Activated CD8-positive, alpha-beta memory T cell treated with anti-CD3 and anti-CD28 coated beads, Interleukin-2, amount 50 U/mL, for 48 hours (primary cell): ENCODE results near the gene PHLPP1.
"Not testable (repeated sequence)": the region's sequence is repeated elsewhere in the genome, so short reads cannot be mapped to it uniquely, and the experiment has no call there.

Source experiments
- DNase-seq: peaks from one replicate; pipeline ENCODE4 v3.0.0-alpha.2; 2020

Gene PHLPP1

GRCh38 chr18:62776024-62776570 is 60.8 kb downstream of the PHLPP1 start:
- DNase-seq, result no peak

DNA sequence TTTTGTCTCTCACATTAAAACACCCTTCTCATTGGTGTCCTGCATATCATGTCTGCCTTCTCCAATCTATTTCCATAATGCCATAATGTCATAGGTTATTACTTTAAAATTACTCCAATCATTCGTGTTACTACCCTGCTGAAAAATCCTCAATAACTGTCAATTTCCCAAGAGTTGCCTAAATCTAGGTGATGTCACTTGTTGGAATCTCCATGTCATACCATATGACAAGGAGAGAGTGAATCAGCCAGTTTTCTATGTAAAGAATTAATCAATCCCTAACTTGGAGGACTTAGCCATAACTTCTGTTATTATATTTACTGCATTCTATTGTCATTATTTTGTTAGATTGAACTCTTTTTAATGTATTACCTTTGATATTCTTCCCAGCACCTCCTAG is 62.5 kb downstream of the PHLPP1 start:
- DNase-seq, result no peak

GRCh38 chr18:62778976-62779869 is 63.9 kb downstream of the PHLPP1 start:
- no peak for DNase-seq

DNA sequence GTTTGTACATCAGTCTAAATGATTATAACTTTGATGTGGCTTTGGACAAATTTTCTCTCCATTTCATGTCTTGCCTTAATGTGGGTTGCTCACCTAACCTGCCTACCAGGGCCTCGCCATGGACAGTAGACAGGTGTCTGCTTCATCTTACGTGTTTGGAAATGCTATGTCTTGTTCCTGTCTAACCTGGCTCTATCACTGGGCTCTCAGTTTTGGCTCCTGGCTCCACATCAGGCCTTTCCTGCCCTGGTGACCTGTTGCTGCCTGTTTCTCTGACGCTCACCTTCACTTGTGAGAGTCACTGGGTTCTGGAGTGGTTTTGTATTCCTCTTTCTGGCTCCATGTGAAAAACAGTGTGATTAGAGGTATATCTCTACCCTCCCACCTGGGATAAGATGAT is 65.9 kb downstream of the PHLPP1 start:
- no peak for DNase-seq

- no peak for DNase-seq
Measured at GRCh38 chr18:62781893-62782292, 66.6 kb downstream of the PHLPP1 start.

- no peak for DNase-seq
Measured at GRCh38 chr18:62784338-62784965, 69.1 kb downstream of the PHLPP1 start.

DNA sequence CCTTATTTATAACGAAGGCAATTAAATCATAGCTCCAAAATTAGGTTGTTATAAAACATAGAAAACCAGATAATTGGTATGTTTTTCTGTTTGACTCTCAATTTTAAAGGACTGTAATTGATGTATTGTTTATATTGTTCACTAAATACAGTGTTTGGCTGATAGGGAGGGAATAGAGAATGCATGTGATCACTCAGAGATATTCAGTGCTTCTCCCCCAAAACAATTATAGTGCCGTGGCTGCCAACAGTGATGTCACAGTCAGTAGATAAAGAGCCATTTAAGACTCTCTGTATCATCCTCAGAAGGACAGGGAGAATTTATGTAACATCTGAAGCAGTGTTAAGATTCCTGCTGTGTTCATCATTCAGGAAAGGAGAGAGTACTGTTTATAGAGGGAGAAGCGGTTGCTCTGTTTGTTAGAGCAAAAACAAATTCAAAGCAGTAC is 69.6 kb downstream of the PHLPP1 start:
- DNase-seq, result no peak

GRCh38 chr18:62786689-62787088 is 71.3 kb downstream of the PHLPP1 start:
- no peak for DNase-seq

DNA sequence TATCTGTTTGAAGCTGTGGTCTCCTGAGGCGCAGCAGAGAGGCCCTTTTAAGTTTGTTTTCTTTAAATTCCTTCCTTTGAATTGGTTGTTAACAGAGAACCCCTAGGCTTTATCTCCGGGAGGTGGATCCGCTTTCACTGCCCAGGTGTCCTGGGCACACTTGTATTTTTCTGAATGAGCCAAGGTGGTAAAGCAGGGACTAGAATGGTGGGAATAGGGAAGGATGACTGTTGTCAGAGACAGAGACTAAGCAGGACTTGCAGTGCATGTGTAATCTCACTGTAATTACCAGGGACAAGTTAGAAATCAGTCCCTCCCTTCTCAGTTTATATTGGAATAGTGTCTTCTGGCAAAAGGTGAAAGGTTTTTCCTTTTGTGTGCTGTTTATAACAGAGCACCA is 72.8 kb downstream of the PHLPP1 start:
- DNase-seq, result no peak

GRCh38 chr18:62788876-62789275 is 73.5 kb downstream of the PHLPP1 start:
- no peak for DNase-seq

DNA sequence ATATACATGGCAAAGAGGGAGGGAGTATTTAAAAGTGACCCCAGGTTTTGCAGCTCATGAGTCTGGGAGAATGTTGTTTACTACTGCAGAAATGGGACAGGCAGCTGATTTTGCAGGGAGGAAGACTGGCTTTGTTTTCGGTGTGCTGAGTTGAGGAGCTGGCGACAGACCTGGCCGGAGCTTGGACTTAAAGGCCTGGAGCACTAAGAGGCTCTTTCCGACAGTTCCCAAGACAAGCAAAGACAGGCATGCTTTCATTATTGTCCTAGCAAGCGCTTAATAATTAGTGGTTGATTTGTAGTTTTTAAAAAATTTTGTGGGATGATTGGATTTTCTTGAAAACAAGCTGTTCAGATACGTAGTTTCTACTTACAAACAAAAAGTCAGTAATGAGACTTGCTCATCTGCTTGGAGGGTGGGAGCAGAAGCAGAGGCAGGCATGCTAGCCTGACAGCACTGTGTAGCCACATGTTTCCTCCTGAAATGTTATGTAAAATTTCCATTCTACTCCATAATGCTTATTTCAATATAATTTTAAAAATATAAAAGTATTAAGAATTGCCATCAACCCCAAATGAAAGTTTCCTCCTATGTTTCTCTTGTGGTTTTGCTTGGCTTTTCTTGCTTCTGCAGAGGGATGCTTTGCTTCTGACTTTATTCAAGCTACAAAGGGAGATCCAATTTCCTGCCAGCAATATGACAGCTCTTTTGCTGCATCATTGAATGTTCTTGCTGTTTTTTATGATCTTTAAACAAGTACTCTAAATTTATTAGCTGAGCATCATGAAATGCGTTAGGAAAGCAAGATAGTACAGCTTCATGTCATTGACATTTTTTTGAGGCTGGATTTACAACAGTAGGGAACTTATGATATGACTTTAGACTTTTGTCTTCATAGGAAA is 75.8 kb downstream of the PHLPP1 start:
- no peak for DNase-seq

DNA sequence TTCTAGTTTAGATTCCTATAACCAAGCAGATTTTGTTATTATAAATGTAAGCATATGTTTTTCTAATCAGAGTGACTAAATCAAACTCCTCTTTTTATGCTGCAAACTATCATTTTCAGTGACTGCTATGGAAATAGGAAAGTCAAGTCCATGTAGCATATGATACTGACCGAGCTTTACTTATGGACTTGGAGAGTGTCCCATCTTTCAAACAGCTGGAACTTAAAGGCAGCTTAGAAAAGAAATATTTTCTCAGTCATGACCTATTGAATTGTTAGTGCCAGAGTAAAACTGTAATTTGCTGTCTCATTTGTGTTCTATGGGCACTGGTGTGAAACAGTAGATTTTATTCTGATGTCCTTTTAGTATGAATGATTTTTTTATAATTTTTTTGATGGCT is 76.7 kb downstream of the PHLPP1 start:
- no peak for DNase-seq

GRCh38 chr18:62795813-62796212 is 80.5 kb downstream of the PHLPP1 start:
- DNase-seq, result no peak

- DNase-seq, result no peak
Measured at GRCh38 chr18:62796216-62796621, 80.9 kb downstream of the PHLPP1 start.

DNA sequence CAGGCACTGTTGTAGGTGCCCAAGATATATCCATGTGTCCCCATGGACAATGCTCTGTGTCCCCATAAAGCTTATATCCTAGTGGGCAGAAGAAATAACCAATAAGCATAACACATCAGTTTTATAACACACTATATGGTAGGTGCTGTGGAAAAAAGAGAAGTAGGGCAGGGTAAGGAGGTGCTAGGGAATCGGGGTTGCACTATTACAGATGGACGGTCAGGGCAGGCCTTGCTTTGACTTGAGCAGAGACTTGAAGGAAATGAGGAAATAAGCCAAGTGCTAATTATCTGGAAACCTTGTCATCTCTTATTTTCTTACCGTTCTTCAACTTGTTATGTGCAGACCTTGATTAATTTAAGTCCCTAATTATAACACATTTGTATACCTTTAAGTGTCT is 82.0 kb downstream of the PHLPP1 start:
- DNase-seq, result no peak

GRCh38 chr18:62799977-62800376 is 84.6 kb downstream of the PHLPP1 start:
- DNase-seq, result no peak

DNA sequence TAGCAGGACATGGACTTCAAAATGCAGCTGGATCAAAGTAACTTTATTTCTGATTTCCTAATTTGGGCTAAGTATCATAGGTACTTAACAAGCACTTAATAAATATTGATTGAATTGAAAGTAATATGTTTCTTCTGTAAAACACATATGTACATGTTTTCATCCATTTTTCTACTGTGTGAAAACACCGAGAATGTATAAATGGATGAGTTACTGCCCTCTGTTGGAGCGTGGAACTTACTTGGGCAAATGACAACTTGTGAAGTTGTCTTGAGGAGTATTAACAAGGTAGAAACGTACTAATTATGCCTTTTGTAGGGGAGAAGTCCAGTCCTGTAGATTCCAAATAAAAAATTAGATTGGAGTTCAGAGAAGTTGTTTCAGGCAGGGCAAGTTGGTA is 87.2 kb downstream of the PHLPP1 start:
- no peak for DNase-seq

DNA sequence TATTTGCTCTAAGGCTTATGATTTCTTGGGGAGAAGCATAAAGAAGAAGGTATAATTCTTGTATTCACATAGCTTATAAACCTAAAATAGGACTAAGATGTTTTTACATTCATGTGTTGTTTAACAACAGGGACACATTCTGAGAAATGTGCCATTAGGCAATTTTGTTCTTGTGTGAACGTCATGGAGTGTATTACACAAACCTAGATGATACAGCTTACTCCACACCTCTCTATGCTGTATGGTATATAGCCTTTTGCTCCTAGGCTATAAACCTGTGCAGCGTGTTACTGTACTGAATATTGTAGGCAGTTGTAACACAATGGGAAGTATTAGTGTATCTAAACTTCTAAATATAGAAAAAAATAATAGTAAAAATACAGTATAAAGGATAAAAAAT is 92.1 kb downstream of the PHLPP1 start:
- DNase-seq, result no peak

DNA sequence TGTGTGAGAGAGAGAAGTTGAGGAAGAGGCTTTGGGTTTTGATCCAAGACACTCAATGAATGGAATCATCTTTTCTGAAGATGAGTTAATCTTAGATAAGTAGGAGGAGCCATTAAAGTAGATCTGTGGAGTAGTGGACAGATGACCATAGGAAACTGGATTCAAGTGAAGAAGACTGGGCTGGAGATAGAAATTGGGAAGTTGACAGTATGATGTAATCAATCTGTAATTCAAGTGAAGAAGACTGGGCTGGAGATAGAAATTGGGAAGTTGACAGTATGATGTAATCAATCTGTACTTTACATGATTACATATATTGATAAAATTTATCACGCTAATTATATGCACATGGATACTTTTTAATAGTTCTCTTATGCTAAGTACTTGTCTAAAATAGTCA is 92.8 kb downstream of the PHLPP1 start:
- no peak for DNase-seq

- DNase-seq, result not testable (repeated sequence)
Measured at GRCh38 chr18:62809445-62809844, 94.1 kb downstream of the PHLPP1 start.

GRCh38 chr18:62809900-62810299 is 94.6 kb downstream of the PHLPP1 start:
- no peak for DNase-seq

DNA sequence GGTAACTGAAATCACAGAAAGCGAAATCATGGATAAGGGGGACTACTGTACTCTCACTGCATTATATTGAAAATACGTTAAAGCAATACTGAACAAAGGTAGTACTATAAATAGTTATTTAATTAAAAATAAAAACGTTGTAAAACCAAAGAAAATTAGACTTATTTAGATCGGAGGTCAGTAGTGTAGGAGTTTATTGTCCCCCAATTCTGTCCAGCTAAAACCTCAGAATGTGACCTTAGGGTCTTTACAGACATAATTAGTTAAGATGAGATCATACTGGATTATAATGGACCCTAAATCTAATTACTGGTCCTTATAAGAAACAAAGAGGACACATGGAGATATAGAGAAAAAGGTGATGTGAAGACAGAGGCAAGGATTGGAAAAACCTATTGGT is 95.3 kb downstream of the PHLPP1 start:
- DNase-seq, result no peak

GRCh38 chr18:62811674-62812073 is 96.3 kb downstream of the PHLPP1 start:
- no peak for DNase-seq
